RWPE2 (cell line): Measurements from ENCODE around the gene COL16A1.

Source experiments
- ATAC-seq: fragments of 200-7000 bp; cut with Tn5 transposase; 3 replicates; pipeline ENCODE4 v1.9.1; 2021; ENCODE audit warnings: low read depth
- DNase-seq: peaks from one replicate; pipeline ENCODE4 v3.0.0-alpha.2; 2020; ENCODE audit warnings: low spot score
- H3K27ac ChIP-seq: fragments of 450-650 bp; 2 replicates; pipeline ENCODE4 v1.5.1; 2017; ENCODE audit warnings: mild to moderate bottlenecking; ENCODE audit not compliant: poor library complexity, severe bottlenecking
- H3K27me3 ChIP-seq: fragments of 250-450 bp; sonication (Bioruptor Pico); 2 replicates; pipeline ENCODE4 v1.5.1; 2021; ENCODE audit warnings: mild to moderate bottlenecking, moderate library complexity; ENCODE audit not compliant: insufficient read depth, poor library complexity, severe bottlenecking
- H3K36me3 ChIP-seq: fragments of 250-450 bp; sonication (Bioruptor Pico); 2 replicates; pipeline ENCODE4 v1.5.1; 2020; ENCODE audit warnings: low read depth, mild to moderate bottlenecking, moderate library complexity
- H3K4me1 ChIP-seq: fragments of 250-450 bp; sonication (Bioruptor Pico); 2 replicates; pipeline ENCODE4 v1.5.1; 2021; ENCODE audit warnings: mild to moderate bottlenecking, moderate library complexity; ENCODE audit not compliant: insufficient read depth, poor library complexity, severe bottlenecking
- H3K4me3 ChIP-seq: fragments of 250-450 bp; sonication (Bioruptor Pico); 2 replicates; pipeline ENCODE4 v1.5.1; 2021; ENCODE audit warnings: mild to moderate bottlenecking, moderate library complexity; ENCODE audit not compliant: severe bottlenecking
- H3K9me3 ChIP-seq: fragments of 250-450 bp; sonication (Bioruptor Pico); 2 replicates; pipeline ENCODE4 v1.5.1; 2021; ENCODE audit warnings: mild to moderate bottlenecking, moderate library complexity; ENCODE audit not compliant: severe bottlenecking
- CTCF ChIP-seq: fragments of 450-650 bp; IDR thresholded peaks from one replicate; pipeline ENCODE4 v1.5.1; 2017; ENCODE audit warnings: mild to moderate bottlenecking, moderate library complexity; ENCODE audit not compliant: poor library complexity, severe bottlenecking

Gene COL16A1

GRCh38 chr1:31648641-31649357 lies 55.0 kb downstream of the COL16A1 start:
- Histone ChIP-seq H3K4me1 (peaks cover 2% of the 10 kb centered on the region), H3K27ac (no peak overlapping the region), H3K9me3 (no peaks in the 10 kb centered on the region), H3K4me3 (no peak overlapping the region), H3K27me3 (no peaks in the 10 kb centered on the region), H3K36me3 (peaks cover 13% of the 10 kb centered on the region)
- TF ChIP-seq CTCF, result no peak
- DNase-seq, result no peak
- no peak for ATAC-seq

GRCh38 chr1:31648190-31648589 lies 55.6 kb downstream of the COL16A1 start:
- Histone ChIP-seq H3K4me3 (no peak overlapping the region), H3K27ac (no peak overlapping the region), H3K4me1 (peaks cover 2% of the 10 kb centered on the region), H3K9me3 (no peaks in the 10 kb centered on the region), H3K27me3 (no peaks in the 10 kb centered on the region), H3K36me3 (peaks cover 6% of the 10 kb centered on the region)
- no peak for DNase-seq
- ATAC-seq, result no peak
- TF ChIP-seq CTCF, result no peak

- DNase-seq, result no peak
- Histone ChIP-seq H3K9me3 (no peaks in the 10 kb centered on the region), H3K4me3 (no peak overlapping the region), H3K36me3 (0 out of 2 replicates have a peak, but pooled peaks cover 6% of the 10 kb centered on the region), H3K4me1 (peaks cover 2% of the 10 kb centered on the region), H3K27ac (no peak overlapping the region), H3K27me3 (no peaks in the 10 kb centered on the region)
- no peak for TF ChIP-seq CTCF
- ATAC-seq, result no peak
These were observed 56.7 kb downstream of the COL16A1 start for GRCh38 chr1:31647106-31647505.

GRCh38 chr1:31646259-31646960 lies 57.4 kb downstream of the COL16A1 start:
- Histone ChIP-seq H3K36me3 (0 out of 2 replicates have a peak, but pooled peaks cover 6% of the 10 kb centered on the region), H3K9me3 (no peaks in the 10 kb centered on the region), H3K4me1 (peaks cover 2% of the 10 kb centered on the region), H3K27ac (no peak overlapping the region), H3K27me3 (no peaks in the 10 kb centered on the region), H3K4me3 (no peak overlapping the region)
- no peak for TF ChIP-seq CTCF
- ATAC-seq (no peak), DNase-seq (no peak)

- Histone ChIP-seq H3K27me3 (no peaks in the 10 kb centered on the region), H3K9me3 (no peaks in the 10 kb centered on the region), H3K4me3 (peak overlapping the region; percentile 78), H3K27ac (peak overlapping the region; percentile 79), H3K4me1 (peaks cover 5% of the 10 kb centered on the region), H3K36me3 (0 out of 2 replicates have a peak, but pooled peaks cover 6% of the 10 kb centered on the region)
- DNase-seq (no peak), ATAC-seq (no peak)
- TF ChIP-seq CTCF, result no peak
These were observed 58.6 kb downstream of the COL16A1 start for GRCh38 chr1:31645274-31645568.
